NK-92 treated with Interleukin-12 subunit alpha and Interleukin-12 subunit beta, amount 100 ng/mL, for 24 hours (cell line): ENCODE results near the gene TNS1.

Experiments
- DNase-seq: peaks from one replicate; lab custom pipeline; 2025; lab: John Stamatoyannopoulos, UW

The TNS1 gene

GRCh38 chr2:217870528-217871011 is 132.2 kb downstream of the TNS1 start:
- DNase-seq, result no peak

- no peak for DNase-seq
These were observed 133.9 kb downstream of the TNS1 start for GRCh38 chr2:217868911-217869334.

GRCh38 chr2:217868265-217868892 is 134.4 kb downstream of the TNS1 start:
- DNase-seq, result no peak

- DNase-seq, result no peak
These were observed 136.3 kb downstream of the TNS1 start for GRCh38 chr2:217866457-217866856.

- no peak for DNase-seq
These were observed 137.6 kb downstream of the TNS1 start for GRCh38 chr2:217864963-217865772.

GRCh38 chr2:217863883-217864282 is 138.9 kb downstream of the TNS1 start:
- DNase-seq, result no peak

- no peak for DNase-seq
These were observed 141.4 kb downstream of the TNS1 start for GRCh38 chr2:217861334-217861877.

GRCh38 chr2:217859926-217860325 is 142.9 kb downstream of the TNS1 start:
- DNase-seq, result no peak

GRCh38 chr2:217858519-217859491 is 144.0 kb downstream of the TNS1 start:
- no peak for DNase-seq

- DNase-seq, result no peak
These were observed 144.9 kb downstream of the TNS1 start for GRCh38 chr2:217857624-217858506.

- no peak for DNase-seq
These were observed 145.9 kb downstream of the TNS1 start for GRCh38 chr2:217856871-217857270.

GRCh38 chr2:217856159-217856558 is 146.6 kb downstream of the TNS1 start:
- DNase-seq, result no peak

GRCh38 chr2:217854684-217855420 is 147.9 kb downstream of the TNS1 start:
- DNase-seq, result no peak

GRCh38 chr2:217853961-217854360 is 148.8 kb downstream of the TNS1 start:
- no peak for DNase-seq

GRCh38 chr2:217853301-217853881 is 149.4 kb downstream of the TNS1 start:
- no peak for DNase-seq

- no peak for DNase-seq
These were observed 150.1 kb downstream of the TNS1 start for GRCh38 chr2:217852555-217853211.

GRCh38 chr2:217851191-217852020 is 151.4 kb downstream of the TNS1 start:
- no peak for DNase-seq
